Amniotic epithelial cell (primary cell): ENCODE results near the gene PLCD3.

Experiments
- DNase-seq: peaks from one replicate; pipeline ENCODE4 v3.0.0-alpha.2; 2010; ENCODE audit warnings: low read depth

Gene PLCD3

DNA sequence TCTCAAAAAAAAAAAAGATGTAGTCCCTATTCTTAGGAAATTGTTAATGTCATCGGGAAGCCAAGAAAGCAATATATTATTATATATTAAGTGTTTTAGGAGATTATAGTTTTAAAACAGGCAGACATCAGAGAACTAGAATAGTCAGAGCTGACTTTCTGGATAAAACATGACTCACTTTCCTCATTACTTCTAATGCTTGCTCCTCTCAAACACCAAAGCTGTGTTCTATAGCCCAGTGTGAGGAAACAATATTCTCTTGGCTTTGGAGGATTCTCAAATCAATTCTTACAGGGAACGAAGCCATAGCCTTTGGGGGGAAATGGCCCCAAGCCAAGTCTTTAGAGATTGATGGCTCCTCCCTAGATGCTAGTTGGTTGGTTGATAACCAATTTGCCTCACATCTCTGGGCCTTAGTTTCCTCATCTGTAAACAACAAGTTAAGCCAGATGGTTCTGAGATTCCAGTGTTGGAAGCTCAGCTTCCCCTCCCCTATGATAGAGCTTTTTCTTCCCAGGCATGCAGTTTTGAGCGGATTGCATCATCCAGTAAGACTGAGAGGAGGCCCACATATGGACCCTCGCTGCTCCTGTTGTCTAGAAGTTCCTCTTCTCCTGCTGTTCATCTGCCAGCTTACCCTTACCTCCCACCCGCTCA lies 58.8 kb downstream of the PLCD3 start:
- DNase-seq, result peak; percentile 95

DNA sequence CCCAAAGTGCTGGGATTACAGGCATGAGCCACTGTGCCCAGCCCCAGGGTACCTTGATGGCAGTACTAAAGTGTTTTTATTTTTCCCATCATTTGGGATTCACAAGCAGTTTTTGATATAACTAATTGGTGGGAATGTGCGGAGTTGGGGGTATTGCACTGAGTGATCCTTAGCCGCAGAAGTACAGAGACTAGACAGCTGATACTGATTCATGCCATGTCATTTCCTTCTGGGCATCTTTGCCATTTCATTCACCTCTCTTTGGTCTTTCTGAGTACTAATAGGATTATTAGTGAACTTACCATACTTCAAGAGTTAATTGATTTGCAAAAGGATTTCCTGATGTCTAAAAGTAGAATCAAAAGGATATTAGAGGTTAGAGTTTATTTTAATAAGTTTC lies 61.5 kb downstream of the PLCD3 start:
- DNase-seq, result no peak

DNA sequence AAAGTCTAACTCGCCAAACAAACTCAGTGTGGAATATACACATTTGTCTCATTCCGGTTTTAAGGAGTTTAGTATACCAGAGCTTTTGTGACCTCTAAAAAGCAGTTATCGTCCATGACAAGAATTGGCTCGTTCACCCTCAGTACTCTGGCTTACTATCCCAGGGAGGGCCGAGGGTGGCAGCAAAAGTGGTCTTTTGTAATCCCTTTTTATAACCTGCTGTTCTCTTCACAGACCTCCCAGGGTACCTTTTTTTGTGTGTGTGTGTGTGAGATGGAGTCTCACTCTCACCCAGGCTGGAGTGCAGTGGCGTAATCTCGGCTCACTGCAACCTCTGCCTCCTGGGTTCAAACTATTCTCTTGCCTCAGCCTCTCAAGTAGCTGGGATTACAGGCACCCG lies 62.3 kb downstream of the PLCD3 start:
- no peak for DNase-seq

DNA sequence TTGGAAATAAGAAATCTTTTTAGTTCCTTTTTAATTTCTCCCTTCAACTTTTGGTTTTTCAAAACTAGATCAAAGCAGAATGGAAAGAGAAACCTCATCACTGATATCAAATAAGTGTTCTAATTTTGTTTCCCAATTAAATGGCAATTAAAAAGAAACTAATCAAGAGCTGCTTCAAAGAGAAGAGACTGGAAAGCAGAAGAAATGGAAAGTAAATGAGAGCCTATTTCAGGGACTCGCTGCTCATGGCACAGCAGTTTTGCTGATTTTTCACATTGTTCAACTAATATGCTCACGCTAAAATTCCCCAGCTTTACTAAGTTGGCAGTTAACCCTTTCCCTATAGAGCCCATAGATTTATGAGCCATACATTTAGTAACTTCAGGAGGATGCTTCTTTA lies 64.7 kb downstream of the PLCD3 start:
- no peak for DNase-seq

DNA sequence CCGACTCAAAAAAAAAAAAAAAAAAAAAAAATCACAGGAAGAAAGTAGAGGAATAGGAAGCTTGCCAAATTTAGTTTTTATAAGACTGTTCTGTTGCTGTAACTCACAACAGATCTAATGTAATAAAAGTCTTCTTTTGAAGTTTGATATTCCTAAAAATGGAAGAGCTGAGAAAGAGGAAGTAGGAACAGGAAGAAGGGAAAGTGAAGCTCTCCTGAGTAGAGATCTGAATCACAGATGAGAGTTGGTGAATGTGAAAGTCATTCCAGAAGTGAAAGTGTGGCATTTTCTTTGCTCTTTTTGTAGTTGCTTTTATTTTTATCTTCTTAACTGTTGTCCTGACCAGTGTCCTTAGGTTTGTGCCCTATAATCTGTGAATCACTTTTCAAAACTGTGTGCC lies 69.1 kb downstream of the PLCD3 start:
- no peak for DNase-seq

DNA sequence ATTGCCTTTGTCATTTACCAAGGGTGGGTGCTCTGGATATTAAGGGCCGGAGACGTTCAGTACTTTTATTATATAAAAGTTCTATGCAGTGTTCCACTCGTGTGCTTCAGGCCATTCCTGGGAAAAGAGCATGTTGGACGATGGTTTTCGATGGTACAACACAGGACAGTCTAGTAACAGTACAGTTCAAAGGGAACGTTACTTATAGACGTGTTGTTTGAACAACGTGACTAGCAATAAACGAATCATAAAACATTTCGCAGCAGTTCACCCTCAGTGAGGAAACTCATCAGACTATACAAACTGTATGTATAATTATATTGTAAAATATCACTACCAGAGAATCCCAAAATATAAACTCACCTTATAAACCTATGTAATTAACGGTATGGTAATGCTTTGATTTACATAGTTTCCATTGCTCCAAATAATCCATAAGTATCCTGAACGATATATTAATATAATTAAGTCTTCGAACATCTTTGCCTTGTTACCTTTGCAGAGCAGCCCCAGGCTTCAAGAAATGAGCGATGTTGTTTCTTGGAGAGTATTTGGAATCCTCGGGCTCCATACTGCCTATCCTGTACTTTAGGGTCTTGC lies 70.6 kb downstream of the PLCD3 start:
- DNase-seq, result no peak

DNA sequence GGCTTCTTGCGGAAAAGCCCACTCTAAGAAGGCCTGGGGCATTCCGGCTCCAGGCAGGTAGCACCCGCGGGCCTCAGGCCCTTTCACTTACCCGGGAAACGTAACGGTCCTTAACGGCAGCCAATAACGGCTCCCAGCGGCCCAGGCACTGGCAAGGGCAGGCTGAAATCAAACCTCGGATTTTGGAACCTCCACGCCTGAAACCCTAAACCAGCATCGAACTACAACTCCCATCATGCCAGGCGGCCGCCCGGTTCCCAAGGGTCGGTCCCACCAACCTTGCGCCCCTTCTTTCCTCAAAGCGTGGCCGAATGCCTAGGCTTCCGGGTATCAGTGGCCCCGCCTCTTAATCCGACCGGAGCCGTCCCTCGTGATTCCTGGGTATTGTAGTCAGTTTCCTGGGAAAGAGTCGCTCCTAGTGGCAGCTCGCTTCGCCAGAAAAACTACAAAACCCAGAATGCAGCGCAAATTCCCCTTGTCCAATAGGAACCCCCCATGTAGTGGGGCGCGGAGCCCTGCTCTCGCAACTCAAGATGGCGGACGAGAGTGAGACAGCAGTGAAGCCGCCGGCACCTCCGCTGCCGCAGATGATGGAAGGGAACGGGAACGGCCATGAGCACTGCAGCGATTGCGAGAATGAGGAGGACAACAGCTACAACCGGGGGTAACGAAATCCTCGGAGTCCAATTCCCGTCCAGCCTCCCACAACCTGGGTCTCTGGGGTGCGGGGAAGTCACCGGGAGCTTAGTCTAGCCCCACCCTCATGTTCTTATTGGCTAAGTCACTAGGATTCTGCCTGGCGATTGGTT lies 71.3 kb downstream of the PLCD3 start, which contains the start of gene NMT1:
Gene NMT1, plus strand, starts transcription at position 521 of the 809 bp plus-strand sequence. Its CDS starts 13 bp downstream, at position 534.
- peak; percentile 99 for DNase-seq

DNA sequence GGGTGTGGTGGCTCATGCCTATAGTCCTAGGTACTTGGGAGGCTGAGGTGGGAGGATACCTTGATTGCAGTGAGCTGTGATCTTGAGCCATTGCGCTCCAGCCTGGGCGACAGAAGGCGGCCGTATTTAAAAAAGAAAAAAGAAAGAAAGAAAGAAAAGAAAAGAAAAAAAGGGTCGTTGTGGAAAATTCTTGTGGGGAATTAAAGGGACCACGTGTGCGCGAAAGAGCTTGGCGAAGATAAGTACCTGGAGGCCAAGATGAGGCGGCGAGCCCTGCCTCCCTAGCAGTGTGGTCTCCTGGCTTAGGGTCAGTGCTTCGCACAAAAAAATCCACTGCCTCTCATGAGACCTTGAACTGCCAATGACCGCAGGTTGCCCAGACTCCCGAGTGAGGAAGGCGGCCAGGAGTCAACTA lies 71.9 kb downstream of the PLCD3 start:
- DNase-seq, result no peak
